GM20000 (cell line): ENCODE data around the gene SOS1.

Experiments
- DNase-seq: peaks from one replicate; pipeline ENCODE4 v3.0.0; 2012; ENCODE audit warnings: low spot score
- TF ChIP-seq, protein P1 (sequence below): IDR thresholded peaks from 2 replicates; pipeline ENCODE4 v1.5.1; 2012; ENCODE audit warnings: mild to moderate bottlenecking, control low read depth; ENCODE audit errors: extremely low read depth, missing control alignments

SOS1 gene

GRCh38 chr2:39039072-39039471 is 81.8 kb downstream of the SOS1 start:
- TF ChIP-seq, protein P1, sequence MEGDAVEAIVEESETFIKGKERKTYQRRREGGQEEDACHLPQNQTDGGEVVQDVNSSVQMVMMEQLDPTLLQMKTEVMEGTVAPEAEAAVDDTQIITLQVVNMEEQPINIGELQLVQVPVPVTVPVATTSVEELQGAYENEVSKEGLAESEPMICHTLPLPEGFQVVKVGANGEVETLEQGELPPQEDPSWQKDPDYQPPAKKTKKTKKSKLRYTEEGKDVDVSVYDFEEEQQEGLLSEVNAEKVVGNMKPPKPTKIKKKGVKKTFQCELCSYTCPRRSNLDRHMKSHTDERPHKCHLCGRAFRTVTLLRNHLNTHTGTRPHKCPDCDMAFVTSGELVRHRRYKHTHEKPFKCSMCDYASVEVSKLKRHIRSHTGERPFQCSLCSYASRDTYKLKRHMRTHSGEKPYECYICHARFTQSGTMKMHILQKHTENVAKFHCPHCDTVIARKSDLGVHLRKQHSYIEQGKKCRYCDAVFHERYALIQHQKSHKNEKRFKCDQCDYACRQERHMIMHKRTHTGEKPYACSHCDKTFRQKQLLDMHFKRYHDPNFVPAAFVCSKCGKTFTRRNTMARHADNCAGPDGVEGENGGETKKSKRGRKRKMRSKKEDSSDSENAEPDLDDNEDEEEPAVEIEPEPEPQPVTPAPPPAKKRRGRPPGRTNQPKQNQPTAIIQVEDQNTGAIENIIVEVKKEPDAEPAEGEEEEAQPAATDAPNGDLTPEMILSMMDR: no peak
- no peak for DNase-seq

- TF ChIP-seq, protein P1: no peak
- DNase-seq: no peak
These were observed 86.9 kb downstream of the SOS1 start for GRCh38 chr2:39033980-39034379.

GRCh38 chr2:39027421-39027820 is 93.4 kb downstream of the SOS1 start:
- DNase-seq: no peak
- TF ChIP-seq, protein P1: no peak

DNA sequence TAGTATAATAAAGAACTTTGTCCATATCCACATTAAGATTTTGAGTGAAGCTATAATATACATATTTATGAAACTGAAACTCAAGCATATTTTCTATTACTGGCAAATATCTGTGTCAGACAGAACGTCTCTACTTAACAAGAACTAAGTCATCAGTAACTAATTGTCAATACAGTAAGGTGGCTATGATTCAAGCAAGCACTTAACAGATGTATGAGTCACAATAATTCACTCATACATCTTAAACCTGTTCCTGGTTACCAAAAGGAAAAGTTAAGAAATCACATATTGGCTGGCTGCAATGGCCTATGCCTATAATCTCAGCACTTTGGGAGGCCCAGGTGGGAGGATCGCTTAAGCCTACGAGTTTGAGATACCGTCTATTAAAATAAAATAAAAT is 96.0 kb downstream of the SOS1 start:
- DNase-seq: no peak

GRCh38 chr2:39023649-39024048 is 97.2 kb downstream of the SOS1 start:
- TF ChIP-seq, protein P1: no peak
- DNase-seq: no peak

More for the DNA sequence above, 96.0 kb downstream of the SOS1 start:
- TF ChIP-seq, protein P1: no peak

DNA sequence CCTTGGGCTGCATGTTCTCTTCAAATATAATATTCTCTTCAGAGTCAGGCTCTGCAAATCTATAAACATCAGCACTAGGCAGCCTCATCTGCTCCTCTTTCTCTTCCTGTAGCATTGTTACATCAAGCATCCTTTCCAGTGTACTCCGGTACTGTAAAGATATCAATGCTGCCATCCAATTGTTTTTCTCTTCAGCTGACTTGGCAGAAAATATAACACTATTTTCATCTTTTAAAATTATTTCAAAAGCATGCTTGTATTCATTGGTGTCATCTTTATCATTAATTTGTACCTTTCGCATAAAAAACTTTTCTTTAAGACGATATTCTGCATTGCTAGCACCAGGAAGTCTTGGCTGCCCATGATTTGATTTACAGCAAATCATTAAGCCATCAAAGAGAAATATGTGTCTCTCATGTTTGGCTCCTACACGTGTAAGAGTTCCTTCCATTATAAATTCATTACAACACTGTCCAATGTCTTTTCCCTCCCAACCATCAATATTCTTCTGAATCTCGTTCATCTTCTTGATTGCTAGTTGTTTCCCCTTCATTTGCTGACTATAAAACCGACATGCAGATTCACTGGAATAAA is 98.1 kb downstream of the SOS1 start:
- TF ChIP-seq, protein P1: no peak
- DNase-seq: no peak

DNA sequence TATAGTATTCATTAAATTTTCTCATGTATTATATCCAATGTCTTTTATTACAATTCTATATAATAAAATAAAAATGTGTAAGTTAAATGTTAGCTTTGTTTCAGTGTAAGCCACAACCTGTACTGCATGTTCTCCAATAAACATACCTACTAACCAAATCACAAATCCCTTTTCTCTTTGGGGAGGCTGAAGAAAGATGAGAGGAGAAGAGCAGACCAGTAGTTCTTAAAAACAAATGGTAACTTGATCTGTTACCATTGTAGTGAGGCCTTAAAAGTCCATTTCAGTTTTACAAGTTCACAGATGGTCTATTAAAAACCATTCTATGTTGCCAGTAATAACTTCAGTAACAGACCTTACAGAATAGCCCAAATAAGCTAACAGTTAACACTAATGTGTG is 100.5 kb downstream of the SOS1 start:
- no peak for DNase-seq
- TF ChIP-seq, protein P1: no peak
